ENCODE data around the gene IPCEF1.

The IPCEF1 gene

GRCh38 chr6:154154389-154154967 lies 202.1 kb downstream of the IPCEF1 start:
- peak; percentile 19 for DNase-seq

- DNase-seq, result no peak
Measured at GRCh38 chr6:154143753-154144152, 212.8 kb downstream of the IPCEF1 start.

GRCh38 chr6:154140743-154141142 lies 215.9 kb downstream of the IPCEF1 start:
- no peak for DNase-seq

GRCh38 chr6:154139892-154140291 lies 216.7 kb downstream of the IPCEF1 start:
- no peak for DNase-seq

GRCh38 chr6:154138793-154139192 lies 217.8 kb downstream of the IPCEF1 start:
- DNase-seq, result no peak

GRCh38 chr6:154134471-154135147 lies 222.0 kb downstream of the IPCEF1 start:
- DNase-seq, result no peak

- no peak for DNase-seq
Measured at GRCh38 chr6:154127657-154128056, 228.9 kb downstream of the IPCEF1 start.

GRCh38 chr6:154125421-154125820 lies 231.2 kb downstream of the IPCEF1 start:
- DNase-seq, result no peak

- DNase-seq, result no peak
Measured at GRCh38 chr6:154123155-154123956, 233.2 kb downstream of the IPCEF1 start.

- no peak for DNase-seq
Measured at GRCh38 chr6:154122195-154122925, 234.2 kb downstream of the IPCEF1 start.

GRCh38 chr6:154117485-154117884 lies 239.1 kb downstream of the IPCEF1 start:
- no peak for DNase-seq

- no peak for DNase-seq
Measured at GRCh38 chr6:154113392-154113791, 243.2 kb downstream of the IPCEF1 start.

- DNase-seq, result no peak
Measured at GRCh38 chr6:154112181-154112809, 244.3 kb downstream of the IPCEF1 start.

- no peak for DNase-seq
Measured at GRCh38 chr6:154111025-154111424, 245.6 kb downstream of the IPCEF1 start.

GRCh38 chr6:154106251-154106650 lies 250.4 kb downstream of the IPCEF1 start:
- no peak for DNase-seq
